PFSK-1 (cell line): ENCODE results near the gene BRI3.

Experiments
- FOXP2 ChIP-seq: optimal IDR thresholded peaks from 2 replicates; pipeline ENCODE3; 2011; ENCODE audit warnings: borderline replicate concordance, control low read depth, inconsistent platforms; ENCODE audit not compliant: insufficient read depth; ENCODE audit errors: extremely low read length, extremely low read depth
- POLR2AphosphoS5 ChIP-seq: IDR thresholded peaks from 2 replicates; pipeline ENCODE4 v1.6.1; 2012; ENCODE audit warnings: low read depth, mild to moderate bottlenecking, control low read depth, low read length, moderate library complexity
- REST ChIP-seq, 2 experiments: IDR thresholded peaks; 2 replicates each; pipeline versions ENCODE4 v1.6.1 to v1.8.0; 2011 to 2012; ENCODE audit warnings: low read depth in 2 of 2, low read length in 2 of 2, control low read depth in 1 of 2, inconsistent platforms in 1 of 2, mild to moderate bottlenecking in 1 of 2, moderate library complexity in 1 of 2; ENCODE audit not compliant: insufficient read depth in 1 of 2
- SIN3A ChIP-seq: IDR thresholded peaks from 2 replicates; pipeline ENCODE4 v1.6.1; 2012; ENCODE audit warnings: mild to moderate bottlenecking, low read length, moderate library complexity, borderline replicate concordance; ENCODE audit not compliant: insufficient read depth
- TAF1 ChIP-seq: IDR thresholded peaks from 2 replicates; pipeline ENCODE4 v1.6.1; 2012; ENCODE audit warnings: low read length, control low read depth, borderline replicate concordance; ENCODE audit not compliant: insufficient read depth

BRI3 gene

DNA sequence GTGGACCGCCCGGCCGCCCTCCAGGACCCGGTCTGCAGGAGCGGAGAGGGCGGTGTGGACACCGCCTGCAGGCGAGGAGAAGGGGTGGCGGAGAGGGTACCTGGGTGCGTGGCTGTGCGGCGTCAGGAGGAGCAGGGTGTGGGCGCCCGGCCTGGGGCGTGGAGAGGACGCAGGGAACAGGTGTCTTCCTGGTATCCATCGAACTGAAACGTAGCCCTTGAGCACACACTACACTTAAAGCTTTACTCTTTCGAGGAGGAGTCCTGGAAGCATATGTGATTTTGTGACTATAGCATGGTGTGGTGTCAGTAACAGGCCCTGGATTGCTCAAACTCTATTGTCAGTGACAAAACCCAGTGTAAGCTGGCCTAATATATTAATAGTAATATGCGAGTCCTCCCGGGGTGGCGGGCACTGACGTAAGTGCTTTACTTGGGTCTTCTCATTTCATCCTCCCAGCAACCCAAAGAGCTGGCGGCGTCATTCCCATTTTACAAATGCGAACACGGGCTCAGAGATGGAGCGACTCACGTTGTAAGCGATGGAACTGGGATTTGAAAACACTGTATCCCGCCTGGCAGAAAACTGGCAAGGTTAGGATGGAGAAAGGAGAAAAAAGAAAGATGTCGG is 28.9 kb upstream of the BRI3 start:
- TF ChIP-seq POLR2AphosphoS5 (no peak; the same call in 1 of the 2 replicates), REST (IDR thresholded peaks at IDR 0.05; ENCODE audit: insufficient read depth in 1 of 2, low read depth in 2 of 2, low read length in 2 of 2) (no peak), TAF1 (no peak), SIN3A (no peak), FOXP2 (no peak)

DNA sequence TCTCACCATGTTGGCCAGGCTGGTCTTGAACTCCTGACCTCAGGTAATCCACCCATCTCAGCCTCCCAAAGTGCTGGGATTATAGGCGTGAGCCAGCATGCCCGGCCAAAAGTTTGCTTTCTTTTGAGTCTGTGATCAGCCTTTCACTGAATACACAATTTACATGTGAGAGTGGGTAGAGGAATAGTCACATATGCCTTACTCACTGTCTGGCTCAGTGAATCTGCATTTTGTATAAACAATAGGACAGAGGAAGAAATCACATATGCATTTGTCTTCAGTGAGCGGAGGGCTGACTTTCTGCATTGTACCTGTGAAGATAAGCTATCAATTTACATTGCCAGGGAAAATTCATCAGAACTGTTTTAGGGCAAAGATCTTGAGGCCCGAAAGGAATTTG is 27.0 kb upstream of the BRI3 start:
- TF ChIP-seq FOXP2 (no peak), SIN3A (no peak), REST (IDR thresholded peaks at IDR 0.05; ENCODE audit: insufficient read depth in 1 of 2, low read depth in 2 of 2, low read length in 2 of 2) (no peak), POLR2AphosphoS5 (no peak), TAF1 (no peak)

GRCh38 chr7:98254951-98255610 is 26.4 kb upstream of the BRI3 start:
- TF ChIP-seq POLR2AphosphoS5, result no peak
- TF ChIP-seq REST (IDR thresholded peaks at IDR 0.05; ENCODE audit: insufficient read depth in 1 of 2, low read depth in 2 of 2, low read length in 2 of 2), result no peak
- TF ChIP-seq TAF1, result no peak
- no peak for TF ChIP-seq SIN3A
- TF ChIP-seq FOXP2, result no peak

DNA sequence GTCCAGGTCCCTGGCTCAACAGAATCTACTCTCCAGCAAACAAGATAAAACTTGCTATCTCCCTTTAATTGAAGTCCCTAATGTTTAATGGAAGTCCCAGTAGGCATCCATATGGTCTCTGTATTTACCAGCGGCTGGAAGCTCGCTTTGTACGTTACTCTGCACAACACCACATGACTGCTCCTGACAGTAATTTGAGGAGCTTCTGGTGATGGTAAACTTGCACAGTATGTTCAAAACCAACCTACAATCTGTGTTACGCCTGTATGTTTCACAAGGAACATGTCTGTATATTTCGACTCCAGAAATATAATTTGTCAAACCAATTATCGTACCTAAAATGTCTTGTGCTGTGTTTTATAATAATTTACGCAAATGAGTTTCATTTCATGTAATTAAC is 25.1 kb upstream of the BRI3 start:
- TF ChIP-seq TAF1 (no peak), POLR2AphosphoS5 (no peak), FOXP2 (no peak), SIN3A (no peak), REST (IDR thresholded peaks at IDR 0.05; ENCODE audit: insufficient read depth in 1 of 2, low read depth in 2 of 2, low read length in 2 of 2) (no peak)
